HK-2 (cell line): ENCODE measurements around the gene LYVE1.

ENCODE experiments used
- DNase-seq: peaks from one replicate; pipeline ENCODE4 v3.0.0-alpha.2; 2018; ENCODE audit not compliant: unreplicated experiment

LYVE1 gene

GRCh38 chr11:10522921-10523320, 45.5 kb downstream of the LYVE1 start:
- DNase-seq: no peak

GRCh38 chr11:10522276-10522675, 46.2 kb downstream of the LYVE1 start:
- no peak for DNase-seq

- no peak for DNase-seq
Measured at GRCh38 chr11:10520562-10520961, 47.9 kb downstream of the LYVE1 start.

- DNase-seq: no peak
Measured at GRCh38 chr11:10519630-10520029, 48.8 kb downstream of the LYVE1 start.

GRCh38 chr11:10518891-10519290, 49.6 kb downstream of the LYVE1 start:
- no peak for DNase-seq

GRCh38 chr11:10518123-10518522, 50.3 kb downstream of the LYVE1 start:
- no peak for DNase-seq

GRCh38 chr11:10515418-10515817, 53.0 kb downstream of the LYVE1 start:
- DNase-seq: no peak

- no peak for DNase-seq
Measured at GRCh38 chr11:10514709-10515108, 53.8 kb downstream of the LYVE1 start.

- no peak for DNase-seq
Measured at GRCh38 chr11:10514202-10514601, 54.3 kb downstream of the LYVE1 start.

- DNase-seq: no peak
Measured at GRCh38 chr11:10511181-10511621, 57.3 kb downstream of the LYVE1 start.
